CD4-positive, alpha-beta T cell treated with Interleukin-17A for 4 hours (primary cell): ENCODE measurements around the gene NLGN1.
"Not testable (repeated sequence)": the region's sequence is repeated elsewhere in the genome, so short reads cannot be mapped to it uniquely, and the experiment has no call there.

Experiments
- DNase-seq: peaks from one replicate; pipeline ENCODE4 v3.0.0-alpha.2; 2020; ENCODE audit warnings: mixed read lengths

NLGN1 gene

GRCh38 chr3:173567997-173568396, 170.5 kb downstream of the NLGN1 start:
- no peak for DNase-seq

- no peak for DNase-seq
Measured at GRCh38 chr3:173568623-173569022, 171.1 kb downstream of the NLGN1 start.

- no peak for DNase-seq
Measured at GRCh38 chr3:173583496-173583895, 186.0 kb downstream of the NLGN1 start.

GRCh38 chr3:173584093-173584837, 186.7 kb downstream of the NLGN1 start:
- no peak for DNase-seq

GRCh38 chr3:173584838-173585831, 187.6 kb downstream of the NLGN1 start:
- no peak for DNase-seq

- no peak for DNase-seq
Measured at GRCh38 chr3:173586166-173586565, 188.6 kb downstream of the NLGN1 start.

- no peak for DNase-seq
Measured at GRCh38 chr3:173587055-173587454, 189.5 kb downstream of the NLGN1 start.

GRCh38 chr3:173588556-173588955, 191.0 kb downstream of the NLGN1 start:
- DNase-seq: no peak

- no peak for DNase-seq
Measured at GRCh38 chr3:173589116-173589515, 191.6 kb downstream of the NLGN1 start.

GRCh38 chr3:173591401-173591800, 193.9 kb downstream of the NLGN1 start:
- no peak for DNase-seq

- not testable (repeated sequence) for DNase-seq
Measured at GRCh38 chr3:173594881-173595280, 197.3 kb downstream of the NLGN1 start.

GRCh38 chr3:173599673-173600072, 202.1 kb downstream of the NLGN1 start:
- DNase-seq: no peak

- no peak for DNase-seq
Measured at GRCh38 chr3:173614522-173614921, 217.0 kb downstream of the NLGN1 start.

GRCh38 chr3:173615661-173616060, 218.1 kb downstream of the NLGN1 start:
- DNase-seq: no peak

- DNase-seq: no peak
Measured at GRCh38 chr3:173617490-173617889, 219.9 kb downstream of the NLGN1 start.

GRCh38 chr3:173618148-173618547, 220.6 kb downstream of the NLGN1 start:
- DNase-seq: no peak

GRCh38 chr3:173618703-173619102, 221.2 kb downstream of the NLGN1 start:
- no peak for DNase-seq

GRCh38 chr3:173622166-173622565, 224.6 kb downstream of the NLGN1 start:
- DNase-seq: no peak

GRCh38 chr3:173624086-173624485, 226.5 kb downstream of the NLGN1 start:
- DNase-seq: no peak

- DNase-seq: no peak
Measured at GRCh38 chr3:173630849-173631248, 233.3 kb downstream of the NLGN1 start.

GRCh38 chr3:173632945-173633344, 235.4 kb downstream of the NLGN1 start:
- no peak for DNase-seq

- no peak for DNase-seq
Measured at GRCh38 chr3:173635826-173636225, 238.3 kb downstream of the NLGN1 start.

GRCh38 chr3:173639098-173639497, 241.6 kb downstream of the NLGN1 start:
- DNase-seq: no peak

- no peak for DNase-seq
Measured at GRCh38 chr3:173641696-173642095, 244.2 kb downstream of the NLGN1 start.
